GM21390 (cell line): ENCODE measurements around the gene GPLD1.
"Not testable (repeated sequence)": the region's sequence is repeated elsewhere in the genome, so short reads cannot be mapped to it uniquely, and the experiment has no call there.

Source experiments
- ATAC-seq: cut with Tn5 transposase; IDR thresholded peaks from one replicate; pipeline ENCODE4 v1.9.1; 2021; ENCODE audit not compliant: unreplicated experiment

Gene GPLD1

GRCh38 chr6:24384369-24385130, 104.8 kb downstream of the GPLD1 start:
- ATAC-seq: not testable (repeated sequence)

- not testable (repeated sequence) for ATAC-seq
Observed at GRCh38 chr6:24382891-24383494, 106.4 kb downstream of the GPLD1 start.

GRCh38 chr6:24382220-24382540, 107.2 kb downstream of the GPLD1 start:
- ATAC-seq: no peak

DNA sequence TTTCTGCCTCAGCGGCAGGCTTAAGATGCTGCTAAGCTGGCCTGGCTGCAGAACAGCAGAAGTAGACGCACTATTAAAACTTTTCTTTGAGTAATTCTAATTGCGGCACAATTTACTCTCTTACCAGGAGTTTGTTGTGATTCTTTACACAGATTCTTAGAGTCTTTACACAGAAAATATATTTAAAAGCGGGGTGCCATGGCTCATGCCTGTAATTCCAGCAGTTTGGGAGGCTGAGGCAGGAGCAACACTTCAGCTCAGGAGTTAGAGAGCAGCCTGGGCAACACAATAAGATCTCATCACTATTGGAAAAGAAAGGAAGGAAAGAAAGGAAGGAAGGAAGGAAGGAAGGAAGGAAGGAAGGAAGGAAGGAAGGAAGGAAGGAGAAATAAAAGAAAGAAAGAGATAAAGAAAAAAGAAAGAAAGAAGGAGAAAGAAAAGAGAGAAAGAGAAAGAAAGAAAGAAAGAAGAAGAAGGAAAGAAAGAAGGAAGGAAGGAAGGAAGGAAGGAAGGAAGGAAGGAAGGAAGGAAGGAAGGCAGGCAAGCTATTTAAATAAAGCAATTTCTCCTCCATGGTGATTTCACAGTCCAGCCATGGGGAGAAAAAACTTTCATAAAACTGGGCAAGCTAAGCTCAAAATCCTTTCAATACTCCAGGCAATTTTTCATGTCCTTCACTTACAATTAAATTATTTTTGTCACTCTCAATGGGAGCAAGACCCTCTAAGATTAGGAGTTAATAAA, 107.7 kb downstream of the GPLD1 start:
- ATAC-seq: no peak

GRCh38 chr6:24378473-24379097, 110.8 kb downstream of the GPLD1 start:
- ATAC-seq: peak; percentile 53
